ENCODE results near the gene ATP9A.
"Not testable (repeated sequence)": the region's sequence is repeated elsewhere in the genome, so short reads cannot be mapped to it uniquely, and the experiment has no call there.

- TF ChIP-seq, protein P1, sequence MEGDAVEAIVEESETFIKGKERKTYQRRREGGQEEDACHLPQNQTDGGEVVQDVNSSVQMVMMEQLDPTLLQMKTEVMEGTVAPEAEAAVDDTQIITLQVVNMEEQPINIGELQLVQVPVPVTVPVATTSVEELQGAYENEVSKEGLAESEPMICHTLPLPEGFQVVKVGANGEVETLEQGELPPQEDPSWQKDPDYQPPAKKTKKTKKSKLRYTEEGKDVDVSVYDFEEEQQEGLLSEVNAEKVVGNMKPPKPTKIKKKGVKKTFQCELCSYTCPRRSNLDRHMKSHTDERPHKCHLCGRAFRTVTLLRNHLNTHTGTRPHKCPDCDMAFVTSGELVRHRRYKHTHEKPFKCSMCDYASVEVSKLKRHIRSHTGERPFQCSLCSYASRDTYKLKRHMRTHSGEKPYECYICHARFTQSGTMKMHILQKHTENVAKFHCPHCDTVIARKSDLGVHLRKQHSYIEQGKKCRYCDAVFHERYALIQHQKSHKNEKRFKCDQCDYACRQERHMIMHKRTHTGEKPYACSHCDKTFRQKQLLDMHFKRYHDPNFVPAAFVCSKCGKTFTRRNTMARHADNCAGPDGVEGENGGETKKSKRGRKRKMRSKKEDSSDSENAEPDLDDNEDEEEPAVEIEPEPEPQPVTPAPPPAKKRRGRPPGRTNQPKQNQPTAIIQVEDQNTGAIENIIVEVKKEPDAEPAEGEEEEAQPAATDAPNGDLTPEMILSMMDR (IDR thresholded peaks at IDR 0.05; ENCODE audit: low read depth, low read length, poor library complexity, severe bottlenecking), result not testable (repeated sequence)
- TF ChIP-seq EZH2phosphoT487 (IDR thresholded peaks at IDR 0.05; ENCODE audit: borderline replicate concordance, low read length), result not testable (repeated sequence)
Measured at GRCh38 chr20:51740308-51740707, 27.9 kb downstream of the ATP9A start.

All from DOHH2 (cell line).